Subcutaneous adipose tissue (tissue), 4 donors: Measurements from ENCODE around the gene COX11. TPM values are rescaled to one million over a fixed set of nuclear protein-coding genes. Genes with fewer than 3 reads are reported as not detected.

Experiments
- CTCF ChIP-seq: fragments of 450-650 bp; IDR thresholded peaks from one replicate; pipeline ENCODE4 v1.5.1; 2016; ENCODE audit warnings: low read depth, mild to moderate bottlenecking, control low read depth, antibody characterized with exemption, moderate library complexity
- small RNA-seq: library from RNA; depleted of rRNA; stranded (forward); fragments of <200 nt; gene quantifications from one replicate; pipeline ENCODE3, GENCODE V24; 2016
- total RNA-seq, 4 donors: library from RNA; depleted of rRNA; stranded (reverse); fragments of >200 nt; gene quantifications; one replicate each; pipeline ENCODE4 v1.1.0, GENCODE V29; 2016

Gene COX11
- total RNA-seq, 4 donors from 2014 or later, result 31.8 to 46.1 (median 39.2) TPM

- TF ChIP-seq CTCF, result no peak
These were observed 35.7 kb downstream of the COX11 start for GRCh38 chr17:54932711-54933110.

GRCh38 chr17:54927525-54927924 is 40.9 kb downstream of the COX11 start:
- TF ChIP-seq CTCF, result no peak

GRCh38 chr17:54924405-54924804 is 44.0 kb downstream of the COX11 start:
- TF ChIP-seq CTCF, result no peak

- TF ChIP-seq CTCF, result no peak
These were observed 47.6 kb downstream of the COX11 start for GRCh38 chr17:54920819-54921218.

- no peak for TF ChIP-seq CTCF
These were observed 49.0 kb downstream of the COX11 start for GRCh38 chr17:54919425-54919824.

GRCh38 chr17:54916721-54917120 is 51.7 kb downstream of the COX11 start:
- TF ChIP-seq CTCF, result no peak

Small RNAs within 50 kb of the gene (small RNA-seq; reads per million reads assigned to genes)
- not detected for gene AC007485.1

Other genes with a start within 250 kb of the COX11 start
- 10 to 100 TPM; 10.7 to 15.9 (median 12.4) TPM for gene TOM1L1, start 67.8 kb downstream of the COX11 start, total RNA-seq
- gene STXBP4, start 111 bp upstream of the COX11 start, total RNA-seq, result 10 to 100 TPM in 3 of 4 donors, 1 to 10 TPM in 1; 7.3 to 35.0 (median 18.0) TPM